B cell (primary cell): Measurements from ENCODE around the gene RPTOR. TPM values are rescaled to one million over a fixed set of nuclear protein-coding genes. Genes with fewer than 3 reads are reported as not detected.

Source experiments
- ATAC-seq: fragments of 200-7000 bp; cut with Tn5 transposase; one replicate; pipeline ENCODE4 v1.10.0; 2021; ENCODE audit warnings: low read depth, mild to moderate bottlenecking, moderate number of reproducible peaks, moderate library complexity
- CTCF ChIA-PET: fragments of 350-600 bp; sonication (Branson Sonifier 250); formaldehyde crosslinking; loops from one replicate; lab custom pipeline; 2021; ENCODE audit warnings: antibody characterized with exemption, inconsistent platforms; lab: Charles Lee
- POLR2A ChIA-PET: fragments of 350-600 bp; sonication (Branson Sonifier 250); formaldehyde crosslinking; loops from one replicate; lab custom pipeline; 2021; ENCODE audit warnings: antibody characterized with exemption; lab: Charles Lee
- DNase-seq: peaks from one replicate; pipeline ENCODE4 v3.0.0; 2013
- H2AFZ ChIP-seq: 2 replicates; pipeline ENCODE4 v1.6.1; 2012; ENCODE audit warnings: mild to moderate bottlenecking, low read depth, low read length; ENCODE audit not compliant: insufficient read depth, poor library complexity, severe bottlenecking
- H3K27ac ChIP-seq, 2 donors: 1 replicate in 1 of 2; 2 replicates in 1 of 2; pipeline ENCODE4 v1.5.1; 2012 to 2013; ENCODE audit warnings: low read length in 2 of 2, mild to moderate bottlenecking in 2 of 2, moderate library complexity in 1 of 2
- H3K27me3 ChIP-seq, 4 experiments: fragments of 200-600 bp in 1 of 4; sonication (generic) in 1 of 4; replicated peaks in 1 of 4; 1 replicate in 2 of 4; 2 replicates in 2 of 4; pipeline versions ENCODE4 v1.6.1 to v1.7.0; 2013 to 2016; ENCODE audit warnings: low read length in 3 of 4, mild to moderate bottlenecking in 2 of 4, mixed read lengths in 1 of 4, moderate library complexity in 1 of 4; ENCODE audit not compliant: insufficient read depth in 4 of 4, control insufficient read depth in 3 of 4; ENCODE audit errors: control extremely low read depth in 1 of 4
- H3K36me3 ChIP-seq, 2 experiments: replicated peaks in 1 of 2; 1 replicate in 1 of 2; 2 replicates in 1 of 2; pipeline versions ENCODE4 v1.6.1 to v1.7.1; 2013; ENCODE audit warnings: low read length in 1 of 2; ENCODE audit not compliant: insufficient read depth in 2 of 2, control insufficient read depth in 1 of 2; ENCODE audit errors: control extremely low read depth in 1 of 2, extremely low read depth in 1 of 2
- H3K4me1 ChIP-seq, 2 donors: fragments of 200-600 bp in 1 of 2; sonication (generic) in 1 of 2; 1 replicate in 1 of 2; 2 replicates in 1 of 2; pipeline versions ENCODE4 v1.5.1 to v1.6.1; 2013 to 2017; ENCODE audit warnings: low read length in 2 of 2; ENCODE audit not compliant: control insufficient read depth in 2 of 2, insufficient read depth in 2 of 2
- H3K4me2 ChIP-seq: replicated peaks from 2 replicates; pipeline ENCODE3; 2012; ENCODE audit warnings: mild to moderate bottlenecking, low read depth, low read length; ENCODE audit not compliant: poor library complexity, severe bottlenecking
- H3K4me3 ChIP-seq, 5 experiments: fragments of 200-600 bp in 1 of 5; sonication (generic) in 1 of 5; 1 replicate in 3 of 5; 2 replicates in 2 of 5; pipeline versions ENCODE4 v1.5.1 to v1.7.0; 2011 to 2016; ENCODE audit warnings: low read length in 4 of 5, mild to moderate bottlenecking in 4 of 5, low read depth in 2 of 5, control low read depth in 1 of 5, moderate library complexity in 1 of 5; ENCODE audit not compliant: insufficient read depth in 1 of 5; ENCODE audit errors: control extremely low read depth in 1 of 5, extremely low read depth in 1 of 5
- H3K79me2 ChIP-seq: fragments of 200-600 bp; sonication (generic); one replicate; pipeline ENCODE4 v1.6.0; 2016; ENCODE audit warnings: low read length; ENCODE audit not compliant: control insufficient read depth, insufficient read depth
- H3K9ac ChIP-seq: fragments of 200-600 bp; sonication (generic); 2 replicates; pipeline ENCODE4 v1.6.1; 2017; ENCODE audit warnings: mild to moderate bottlenecking, low read length, moderate library complexity
- H3K9me3 ChIP-seq, 3 donors: one replicate each; pipeline versions ENCODE4 v1.6.1 to v1.7.1; 2013; ENCODE audit warnings: low read length in 2 of 3; ENCODE audit not compliant: control insufficient read depth in 2 of 3, insufficient read depth in 1 of 3; ENCODE audit errors: control extremely low read depth in 1 of 3
- H4K20me1 ChIP-seq: 2 replicates; pipeline ENCODE4 v1.6.0; 2012; ENCODE audit warnings: mild to moderate bottlenecking, low read length; ENCODE audit not compliant: insufficient read depth, control insufficient read depth, poor library complexity, severe bottlenecking
- H3K27ac Mint-ChIP-seq: one replicate; pipeline ENCODE4 v1.8.0; 2021; ENCODE audit warnings: mixed read lengths
- H3K27me3 Mint-ChIP-seq: one replicate; pipeline ENCODE4 v1.8.0; 2021; ENCODE audit warnings: mixed read lengths
- H3K4me1 Mint-ChIP-seq: one replicate; pipeline ENCODE4 v1.8.0; 2021; ENCODE audit warnings: mixed read lengths
- H3K4me3 Mint-ChIP-seq: one replicate; pipeline ENCODE4 v1.8.0; 2021; ENCODE audit warnings: mixed read lengths
- H3K9me3 Mint-ChIP-seq: one replicate; pipeline ENCODE4 v1.8.0; 2022; ENCODE audit warnings: mixed read lengths; ENCODE audit not compliant: insufficient read depth
- EZH2 ChIP-seq: IDR thresholded peaks from 2 replicates; pipeline ENCODE4 v1.6.1; 2012; ENCODE audit warnings: borderline replicate concordance, low read depth, mild to moderate bottlenecking, moderate library complexity, low read length; ENCODE audit not compliant: insufficient read depth, poor library complexity, severe bottlenecking
- WGBS: methylation state at CpG from one replicate; pipeline ENCODE4 v1.1.5; 2013; ENCODE audit warnings: missing lambda C conversion rate; ENCODE audit not compliant: insufficient coverage; 5-methylcytosine and 5-hydroxymethylcytosine counted together
- intact Hi-C: fragments of 100-400 bp; cut with micrococcal nuclease; formaldehyde crosslinking; loops from one replicate; pipeline ENCODE4 v1.10.0; 2022
- polyA plus RNA-seq: library from polyadenylated mRNA; depleted of rRNA; stranded (reverse); fragments of >200 nt; gene quantifications from 2 replicates; pipeline ENCODE4 v1.2.3, GENCODE V29; 2012
- total RNA-seq, 2 donors: library from RNA; stranded (reverse); fragments of 120-200 nt in 1 of 2; gene quantifications; 1 replicate in 1 of 2; 2 replicates in 1 of 2; pipeline versions ENCODE4 v1.2.3 to v1.2.4, GENCODE V29; 2013 to 2022
- TF ChIP-seq, protein P1 (sequence below): fragments of 200-600 bp; IDR thresholded peaks from one replicate; pipeline ENCODE4 v1.8.0; 2022; ENCODE audit warnings: antibody characterized with exemption, mild to moderate bottlenecking

RPTOR gene
- total and polyA plus RNA-seq, 2 donors (not counting 1 experiment from before 2014, with no cell fraction given): 13.4 to 58.8 TPM

- no peaks in the 10 kb centered on the region for H3K9me3 Mint-ChIP-seq
- Histone ChIP-seq H3K9ac (no peak overlapping the region), H3K27ac (no peak overlapping the region), H3K4me3 (no peak overlapping the region), H3K4me1 (no peaks in the 10 kb centered on the region), H4K20me1 (no peaks in the 10 kb centered on the region), H3K79me2 (no peaks in the 10 kb centered on the region), H3K9me3 (peaks cover 0 to 7% (median 0%) of the 10 kb centered on the region in 3 donors), H2AFZ (no peak overlapping the region), H3K36me3 (peaks cover 0 to 13% of the 10 kb centered on the region in 2 experiments), H3K27me3 (no peaks in the 10 kb centered on the region), H3K4me2 (no peak overlapping the region)
- no peaks in the 10 kb centered on the region for H3K27me3 Mint-ChIP-seq
- 97% methylated on average over 7 of the region's 8 CpGs for WGBS
- no peak overlapping the region for H3K4me3 Mint-ChIP-seq
- no peak overlapping the region for H3K27ac Mint-ChIP-seq
- CTCF ChIA-PET: no interaction called here
- TF ChIP-seq, protein P1, sequence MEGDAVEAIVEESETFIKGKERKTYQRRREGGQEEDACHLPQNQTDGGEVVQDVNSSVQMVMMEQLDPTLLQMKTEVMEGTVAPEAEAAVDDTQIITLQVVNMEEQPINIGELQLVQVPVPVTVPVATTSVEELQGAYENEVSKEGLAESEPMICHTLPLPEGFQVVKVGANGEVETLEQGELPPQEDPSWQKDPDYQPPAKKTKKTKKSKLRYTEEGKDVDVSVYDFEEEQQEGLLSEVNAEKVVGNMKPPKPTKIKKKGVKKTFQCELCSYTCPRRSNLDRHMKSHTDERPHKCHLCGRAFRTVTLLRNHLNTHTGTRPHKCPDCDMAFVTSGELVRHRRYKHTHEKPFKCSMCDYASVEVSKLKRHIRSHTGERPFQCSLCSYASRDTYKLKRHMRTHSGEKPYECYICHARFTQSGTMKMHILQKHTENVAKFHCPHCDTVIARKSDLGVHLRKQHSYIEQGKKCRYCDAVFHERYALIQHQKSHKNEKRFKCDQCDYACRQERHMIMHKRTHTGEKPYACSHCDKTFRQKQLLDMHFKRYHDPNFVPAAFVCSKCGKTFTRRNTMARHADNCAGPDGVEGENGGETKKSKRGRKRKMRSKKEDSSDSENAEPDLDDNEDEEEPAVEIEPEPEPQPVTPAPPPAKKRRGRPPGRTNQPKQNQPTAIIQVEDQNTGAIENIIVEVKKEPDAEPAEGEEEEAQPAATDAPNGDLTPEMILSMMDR: no peak
- TF ChIP-seq EZH2: no peak
- intact Hi-C loops: no loop called here
- ATAC-seq (no peak), DNase-seq (no peak)
- POLR2A ChIA-PET: no interaction called here
- H3K4me1 Mint-ChIP-seq: no peaks in the 10 kb centered on the region
Observed at GRCh38 chr17:80839511-80839941, 294.9 kb downstream of the RPTOR start.

DNA sequence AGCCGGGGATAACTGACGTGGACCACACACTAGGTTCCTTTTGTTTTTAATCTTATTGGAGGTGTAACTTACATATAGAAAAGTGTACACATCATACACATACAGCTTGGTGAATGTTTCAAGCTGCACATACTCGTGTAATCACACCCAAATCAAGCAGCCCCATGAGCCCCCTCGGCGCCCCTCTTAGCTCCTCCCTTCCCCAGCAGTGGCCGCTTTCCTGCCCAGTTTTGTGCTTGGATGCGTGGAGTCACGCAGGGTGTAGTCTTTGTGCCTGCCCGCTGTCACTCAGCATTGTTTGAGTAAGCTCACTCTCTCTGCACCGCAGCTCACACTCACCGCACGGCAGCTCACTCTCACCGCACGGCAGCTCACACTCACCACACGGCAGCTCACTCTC, 295.3 kb downstream of the RPTOR start:
- H3K9me3 ChIP-seq: peaks cover 0 to 7% (median 0%) of the 10 kb centered on the region in 3 donors
- WGBS: 89% methylated on average over 13 of the region's 15 CpGs
- H3K9me3 Mint-ChIP-seq: no peaks in the 10 kb centered on the region
- H3K4me1 ChIP-seq: peaks cover 3 to 4% of the 10 kb centered on the region in 2 donors
- no peak overlapping the region for H2AFZ ChIP-seq
- no peaks in the 10 kb centered on the region for H4K20me1 ChIP-seq
- no peaks in the 10 kb centered on the region for H3K27me3 Mint-ChIP-seq
- POLR2A ChIA-PET: no interaction called here
- no peak overlapping the region for H3K9ac ChIP-seq
- DNase-seq: no peak
- CTCF ChIA-PET: interaction anchor here (0.5 kb wide), 1 partner anchor 1972 kb away, joined by 3 read pairs; no protein-coding TSS in a partner anchor
- H3K36me3 ChIP-seq: peaks cover 0 to 13% of the 10 kb centered on the region in 2 experiments
- ATAC-seq: no peak
- no peak overlapping the region for H3K27ac Mint-ChIP-seq
- intact Hi-C loops: no loop called here
- H3K4me3 ChIP-seq: no peak overlapping the region
- H3K4me3 Mint-ChIP-seq: no peak overlapping the region
- peaks cover under 1% of the 10 kb centered on the region for H3K4me1 Mint-ChIP-seq
- H3K27me3 ChIP-seq: no peaks in the 10 kb centered on the region
- H3K4me2 ChIP-seq: no peak overlapping the region
- no peaks in the 10 kb centered on the region for H3K79me2 ChIP-seq
- no peak for TF ChIP-seq EZH2
- TF ChIP-seq, protein P1: no peak
- H3K27ac ChIP-seq: no peak overlapping the region
